Cortex of kidney (tissue), 1 donor: ENCODE data around the gene TOR1A.
"Not testable (repeated sequence)": the region's sequence is repeated elsewhere in the genome, so short reads cannot be mapped to it uniquely, and the experiment has no call there.

Source experiments
- DNase-seq: peaks from one replicate; lab custom pipeline; 2025; lab: John Stamatoyannopoulos, UW

Gene TOR1A

DNA sequence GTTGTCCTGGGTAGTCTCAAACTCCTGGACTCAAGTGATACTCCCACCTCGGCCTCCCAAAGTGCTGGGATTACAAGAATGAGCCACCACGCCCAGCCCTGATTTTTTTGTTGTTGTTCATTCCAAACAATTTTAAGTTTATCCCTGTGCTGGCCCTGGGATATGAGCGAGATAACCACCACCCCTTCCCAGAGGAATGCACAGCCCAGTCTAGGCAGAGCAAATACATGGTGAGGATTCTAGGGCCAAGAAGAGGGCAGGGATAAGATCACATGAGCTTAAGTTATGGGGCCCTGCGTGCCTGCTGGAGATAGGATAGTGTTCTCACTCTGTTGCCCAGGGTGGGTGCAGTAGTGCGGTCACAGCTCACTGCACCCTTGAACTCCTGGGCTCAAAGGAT lies 42.0 kb downstream of the TOR1A start:
- no peak for DNase-seq

DNA sequence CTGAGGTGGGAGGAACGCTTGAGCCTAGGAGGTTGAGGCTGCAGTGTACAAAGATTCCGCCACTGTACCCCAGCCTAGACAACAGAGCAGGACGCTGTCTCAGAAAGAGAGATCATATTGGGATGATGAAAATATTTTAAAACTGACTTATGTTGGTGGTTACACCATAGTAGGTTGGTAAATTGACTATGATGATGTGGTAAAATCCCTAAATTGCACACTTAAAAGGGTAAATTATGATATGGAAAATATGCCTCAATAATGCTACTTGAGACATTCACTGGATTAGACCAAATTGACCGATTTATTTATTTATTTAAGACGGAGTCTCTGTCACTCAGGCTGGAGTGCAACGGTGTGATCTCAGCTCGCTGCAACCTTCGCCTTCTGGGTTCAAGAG lies 42.8 kb downstream of the TOR1A start:
- DNase-seq = no peak

DNA sequence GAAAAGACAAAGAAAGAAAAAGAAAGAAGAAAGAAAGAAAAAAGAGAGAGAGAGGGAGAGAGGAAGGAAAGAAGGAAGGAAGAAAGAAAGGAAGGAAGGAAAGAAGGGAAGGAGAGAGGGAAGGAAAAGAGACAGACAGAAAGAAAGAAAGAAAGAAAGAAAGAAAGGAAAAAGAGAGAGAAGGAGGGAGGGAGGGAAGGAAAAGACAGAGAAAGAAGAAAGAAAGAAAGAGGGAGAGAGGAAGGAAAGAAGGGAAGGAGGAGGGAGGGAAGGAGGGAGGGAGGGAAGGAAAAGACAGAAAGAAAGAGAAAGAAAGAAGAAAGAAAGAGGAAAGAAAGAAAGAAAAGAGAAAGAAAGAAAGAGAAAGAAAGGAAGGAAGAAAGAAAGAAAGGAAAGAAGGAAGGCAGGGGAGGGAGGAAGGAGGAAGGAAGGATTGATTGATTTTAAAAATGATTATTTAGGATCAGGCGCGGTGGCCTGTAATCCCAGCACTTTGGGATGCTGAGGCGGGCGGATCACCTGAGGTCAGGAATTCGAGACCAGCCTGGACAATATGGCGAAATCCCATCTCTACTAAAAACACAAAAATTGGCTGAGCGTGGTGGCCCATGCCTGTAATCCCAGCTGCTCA lies 44.3 kb downstream of the TOR1A start:
- DNase-seq = no peak

DNA sequence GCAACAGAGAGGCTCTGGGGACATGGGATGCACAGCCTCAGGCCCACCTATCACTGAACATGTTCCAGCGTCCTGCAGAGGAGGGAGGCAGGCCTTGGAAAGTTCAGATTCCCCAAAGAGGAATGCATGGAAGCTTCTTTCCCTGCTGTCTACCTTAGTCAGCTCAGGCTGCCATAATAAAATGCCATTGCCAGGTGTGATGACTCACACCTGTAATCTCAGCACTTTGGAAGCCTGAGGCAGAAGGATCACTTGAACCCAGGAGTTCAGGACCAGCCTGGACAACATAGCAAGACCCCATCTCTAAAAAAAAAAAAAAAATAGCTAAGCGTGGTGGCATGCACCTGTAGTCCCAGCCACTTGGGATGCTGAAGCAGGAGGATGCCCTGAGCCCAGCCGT lies 45.5 kb downstream of the TOR1A start:
- DNase-seq = no peak

DNA sequence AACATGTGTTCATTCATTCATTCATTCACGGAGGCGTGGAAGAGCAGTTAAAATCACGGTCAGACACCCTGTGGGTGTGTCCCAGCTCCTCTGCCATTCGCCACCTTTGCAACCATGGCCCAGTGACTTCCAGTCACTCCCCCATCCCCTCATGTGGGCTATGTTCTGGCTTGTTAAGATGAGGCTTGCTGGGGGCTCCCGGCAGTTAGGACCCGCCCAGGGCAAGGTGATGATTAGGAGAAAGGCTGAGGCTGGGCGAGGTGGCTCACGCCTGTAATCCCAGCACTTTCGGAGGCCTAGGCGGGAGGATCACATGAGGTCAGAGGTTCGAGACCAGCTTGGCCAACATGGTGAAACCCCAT lies 46.2 kb downstream of the TOR1A start:
- no peak for DNase-seq

DNA sequence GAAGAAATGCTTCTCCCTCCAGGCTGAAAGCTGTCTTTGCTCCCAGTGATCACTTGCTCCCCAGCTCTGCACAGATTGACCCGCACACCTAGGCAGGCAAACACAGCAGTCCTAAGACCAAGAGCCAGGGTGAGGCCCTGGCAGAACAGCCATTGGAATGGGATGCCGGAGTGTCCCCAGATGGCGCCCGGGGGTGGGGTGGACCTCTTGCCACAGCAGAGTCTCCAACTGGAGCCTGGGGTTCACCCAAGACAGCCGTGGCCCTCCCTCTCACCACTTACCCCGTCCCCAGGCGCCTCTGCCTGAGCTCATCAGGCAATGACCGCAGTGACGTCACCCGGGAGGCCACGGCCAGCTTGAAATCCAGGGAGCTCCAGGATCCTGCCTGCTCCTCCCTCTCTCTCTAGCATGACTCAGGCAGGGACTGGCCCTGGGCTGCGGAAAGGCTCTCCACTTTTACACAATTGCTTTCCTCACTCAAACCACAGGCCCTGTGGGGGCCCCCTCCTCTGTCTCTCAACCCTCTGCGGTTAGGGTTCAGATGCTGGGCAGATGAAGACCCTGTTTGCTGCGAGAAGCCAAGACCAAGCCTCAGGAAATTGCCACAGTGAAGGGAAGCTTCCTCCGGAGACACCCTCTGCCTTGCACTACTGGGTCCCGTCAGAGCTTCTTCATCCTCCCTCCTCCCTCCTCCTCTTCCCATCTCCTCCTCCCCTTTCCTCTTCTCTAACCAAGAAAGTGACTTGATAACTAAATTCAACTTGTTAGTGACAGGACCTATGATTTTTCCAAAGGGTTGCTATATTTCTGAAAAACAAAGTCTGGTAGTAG lies 46.8 kb downstream of the TOR1A start:
- no peak for DNase-seq

DNA sequence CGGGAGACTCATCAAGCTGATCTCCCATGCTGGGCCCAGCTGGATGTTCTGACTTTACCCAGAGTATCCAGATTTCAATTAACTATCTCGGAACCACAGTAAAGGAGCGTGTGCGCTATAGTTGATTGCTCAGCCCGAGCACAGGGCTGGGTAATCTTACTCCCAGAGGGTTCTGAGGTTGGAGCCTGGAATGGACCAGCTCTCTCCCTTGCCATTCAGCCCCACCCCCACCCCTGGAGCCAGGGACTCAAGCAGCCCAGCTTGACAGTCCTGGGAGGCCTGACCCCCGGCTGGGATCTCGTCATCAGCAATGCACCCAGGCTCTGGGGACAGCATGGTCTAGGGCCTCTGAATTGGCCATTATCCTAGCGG lies 47.4 kb downstream of the TOR1A start:
- no peak for DNase-seq

DNA sequence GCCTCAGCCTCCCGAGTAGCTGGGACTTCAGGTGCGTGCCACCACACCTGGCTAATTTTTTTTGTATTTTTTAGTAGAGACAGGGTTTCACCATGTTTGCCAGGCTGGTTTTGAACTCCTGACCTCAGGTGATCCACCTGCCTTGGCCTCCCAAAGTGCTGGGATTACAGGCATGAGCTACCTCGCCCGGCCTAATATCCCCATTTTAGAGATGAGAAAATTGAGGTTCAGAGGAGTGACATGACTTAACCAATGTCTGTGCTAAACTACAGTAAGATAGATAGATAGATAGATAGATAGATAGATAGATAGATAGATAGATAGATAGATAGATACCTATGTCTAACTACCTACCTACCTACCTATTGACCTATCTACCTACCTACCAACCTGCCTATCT lies 47.8 kb downstream of the TOR1A start:
- not testable (repeated sequence) for DNase-seq

DNA sequence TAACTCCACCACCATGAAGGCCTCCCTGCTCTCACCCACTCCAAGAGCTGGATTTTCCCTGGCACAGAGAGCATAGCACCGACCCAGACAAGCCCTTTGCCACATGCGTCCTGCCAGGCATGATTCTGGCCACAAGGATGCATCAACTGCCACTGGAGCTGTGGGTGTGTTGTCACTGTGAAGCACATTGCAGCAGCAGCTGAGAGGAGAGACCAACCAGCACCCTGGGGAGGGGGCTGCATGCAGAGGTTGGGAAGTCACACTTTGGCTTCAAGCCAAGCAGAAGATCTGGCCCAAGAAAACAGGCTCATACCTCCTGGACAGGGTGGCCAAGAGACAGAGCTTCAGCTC lies 48.5 kb downstream of the TOR1A start:
- no peak for DNase-seq

DNA sequence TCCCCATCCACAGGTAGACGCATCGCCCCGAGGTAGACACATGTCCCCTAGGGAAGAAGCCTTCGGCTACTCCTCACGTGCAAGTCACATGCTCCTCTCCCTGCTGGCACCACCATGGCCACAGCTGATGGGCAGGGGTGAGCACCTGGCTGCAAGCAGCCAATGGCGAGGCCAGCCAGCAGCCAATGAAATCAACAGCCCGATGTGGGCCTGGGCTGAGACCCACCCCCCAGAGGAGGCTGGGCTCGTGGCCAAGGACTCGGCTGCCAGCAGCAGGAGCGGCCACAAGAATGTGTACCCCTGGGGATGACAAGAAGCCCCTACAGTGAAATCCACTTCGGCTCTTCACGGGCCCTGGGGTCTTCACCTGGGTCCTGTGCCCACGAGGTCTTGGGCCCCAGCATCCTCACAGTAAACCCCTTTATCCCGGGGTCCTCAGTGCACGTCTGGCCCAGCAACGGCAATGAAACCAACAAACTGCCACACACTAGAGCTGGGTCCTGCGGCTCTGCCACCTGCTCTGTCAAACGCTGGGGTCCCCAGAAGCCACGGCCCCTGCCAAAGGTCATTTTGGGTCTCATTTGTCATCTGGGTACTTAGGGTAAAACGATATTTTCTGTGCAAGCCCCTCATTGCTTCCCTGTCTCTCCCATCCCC lies 49.0 kb downstream of the TOR1A start:
- no peak for DNase-seq

DNA sequence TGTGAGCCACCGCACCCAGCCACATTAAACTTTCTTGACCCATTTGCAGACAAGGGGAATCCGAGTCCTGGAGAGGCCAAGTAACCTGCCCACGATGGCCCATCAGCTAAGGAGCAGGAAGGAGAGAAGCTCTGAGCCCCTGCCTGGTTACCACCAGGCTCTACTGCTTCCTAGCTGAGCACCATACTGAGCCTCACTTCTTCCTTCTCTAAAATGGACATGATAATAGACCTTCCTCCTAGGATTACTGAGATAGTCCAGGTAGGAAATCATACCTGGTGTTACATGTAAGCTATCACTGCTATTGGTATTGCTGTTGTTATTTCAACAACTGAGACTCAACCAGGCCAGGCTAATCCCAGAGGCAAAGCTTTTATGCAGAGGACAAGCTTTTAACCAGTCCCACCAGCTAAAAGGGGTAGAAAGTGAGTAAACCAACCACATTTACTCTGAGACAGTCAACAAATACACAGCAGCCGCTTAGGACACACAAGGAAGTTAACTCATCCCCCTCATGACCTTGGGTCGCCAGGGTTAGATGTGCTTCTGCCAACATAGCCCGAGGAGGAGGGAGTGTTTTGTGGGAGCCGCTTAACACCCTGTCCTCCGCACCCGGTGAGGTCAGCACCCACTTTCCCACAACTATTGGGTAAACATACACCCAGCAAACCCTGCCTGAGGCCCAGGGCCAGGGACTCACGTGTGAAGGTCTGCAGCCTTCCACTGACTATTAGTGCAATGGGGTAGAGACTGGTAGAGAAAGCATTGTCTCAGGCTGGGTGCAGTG lies 50.5 kb downstream of the TOR1A start:
- no peak for DNase-seq

DNA sequence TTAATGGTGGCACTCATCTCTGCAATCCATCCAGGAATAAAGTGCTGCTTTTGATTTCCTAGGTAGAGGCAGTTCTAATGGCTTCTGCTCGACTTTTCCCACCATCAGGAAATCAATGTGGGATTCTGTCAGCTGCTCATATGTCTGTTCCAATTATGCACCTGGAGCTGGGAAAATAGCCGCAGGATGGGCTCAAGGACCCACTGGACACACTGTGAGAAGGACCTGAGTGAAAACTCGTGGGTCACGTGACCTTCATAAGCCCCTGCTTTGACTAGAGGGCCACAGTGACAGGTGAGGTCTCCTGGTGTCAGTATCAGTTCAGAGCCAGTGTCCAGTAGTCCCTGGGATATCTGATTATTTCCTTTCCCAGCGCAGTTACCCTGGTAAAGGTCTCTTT lies 53.2 kb downstream of the TOR1A start:
- DNase-seq = no peak

DNA sequence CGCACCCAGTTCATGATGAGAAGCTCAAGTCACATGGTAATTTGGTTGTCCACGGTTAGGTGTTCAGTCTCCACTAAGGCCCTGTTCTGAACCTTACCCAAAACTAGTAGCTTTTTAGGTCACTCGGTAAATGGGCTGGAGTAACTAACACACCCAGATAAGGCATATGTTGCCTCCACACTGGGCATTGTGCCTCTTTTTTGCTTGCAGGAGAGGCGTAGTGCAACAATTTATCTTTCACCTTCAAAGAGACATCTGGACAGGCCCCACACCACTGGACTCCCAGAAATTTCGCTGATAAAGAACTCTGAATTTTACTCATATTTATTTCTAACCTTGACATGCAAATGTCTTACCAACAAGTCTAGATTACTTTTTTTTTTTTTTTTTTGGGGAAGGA lies 54.3 kb downstream of the TOR1A start:
- DNase-seq = no peak

DNA sequence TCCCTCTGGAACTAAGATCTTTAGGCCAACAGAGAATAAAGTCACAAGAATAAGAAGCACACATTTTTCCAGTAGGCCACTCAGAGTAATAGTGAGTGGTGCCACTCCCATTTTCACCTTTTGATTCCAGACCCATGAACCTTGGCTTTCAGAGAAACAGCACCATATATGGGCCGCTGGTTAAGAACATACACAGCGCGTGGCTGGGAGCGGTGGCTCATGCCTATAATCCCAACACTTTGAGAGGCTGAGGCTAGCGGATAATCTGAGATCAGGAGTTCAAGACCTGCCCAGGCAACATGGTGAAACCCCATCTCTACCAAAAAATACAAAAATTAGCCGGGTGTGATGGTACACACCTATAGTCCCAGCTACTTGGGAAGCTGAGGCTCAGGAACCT lies 55.5 kb downstream of the TOR1A start:
- no peak for DNase-seq

DNA sequence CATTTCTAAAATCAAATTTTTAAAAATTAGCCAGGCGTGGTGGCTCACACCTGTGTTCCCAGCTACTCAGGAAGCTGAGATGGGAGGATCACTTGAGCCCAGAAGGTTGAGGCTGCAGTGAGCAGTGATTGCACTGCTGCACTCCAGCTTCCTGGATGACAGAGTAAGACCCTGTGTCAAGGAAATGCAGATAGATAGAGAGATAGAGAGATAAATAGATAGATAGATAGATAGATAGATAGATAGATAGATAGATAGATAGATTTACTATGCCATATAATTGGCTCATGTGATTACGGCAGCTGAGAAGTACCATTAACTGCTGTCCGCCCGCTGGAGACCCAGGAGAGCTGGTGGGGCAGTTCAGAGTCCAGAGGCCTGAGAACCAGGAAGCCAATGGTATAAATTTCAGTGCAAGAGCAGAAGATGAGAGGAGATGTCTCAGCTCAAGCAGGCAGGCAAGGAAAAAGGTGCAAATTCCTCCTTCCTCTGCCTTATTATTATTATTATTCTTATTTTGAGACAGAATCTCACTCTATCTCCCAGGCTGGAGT lies 58.1 kb downstream of the TOR1A start:
- no peak for DNase-seq

DNA sequence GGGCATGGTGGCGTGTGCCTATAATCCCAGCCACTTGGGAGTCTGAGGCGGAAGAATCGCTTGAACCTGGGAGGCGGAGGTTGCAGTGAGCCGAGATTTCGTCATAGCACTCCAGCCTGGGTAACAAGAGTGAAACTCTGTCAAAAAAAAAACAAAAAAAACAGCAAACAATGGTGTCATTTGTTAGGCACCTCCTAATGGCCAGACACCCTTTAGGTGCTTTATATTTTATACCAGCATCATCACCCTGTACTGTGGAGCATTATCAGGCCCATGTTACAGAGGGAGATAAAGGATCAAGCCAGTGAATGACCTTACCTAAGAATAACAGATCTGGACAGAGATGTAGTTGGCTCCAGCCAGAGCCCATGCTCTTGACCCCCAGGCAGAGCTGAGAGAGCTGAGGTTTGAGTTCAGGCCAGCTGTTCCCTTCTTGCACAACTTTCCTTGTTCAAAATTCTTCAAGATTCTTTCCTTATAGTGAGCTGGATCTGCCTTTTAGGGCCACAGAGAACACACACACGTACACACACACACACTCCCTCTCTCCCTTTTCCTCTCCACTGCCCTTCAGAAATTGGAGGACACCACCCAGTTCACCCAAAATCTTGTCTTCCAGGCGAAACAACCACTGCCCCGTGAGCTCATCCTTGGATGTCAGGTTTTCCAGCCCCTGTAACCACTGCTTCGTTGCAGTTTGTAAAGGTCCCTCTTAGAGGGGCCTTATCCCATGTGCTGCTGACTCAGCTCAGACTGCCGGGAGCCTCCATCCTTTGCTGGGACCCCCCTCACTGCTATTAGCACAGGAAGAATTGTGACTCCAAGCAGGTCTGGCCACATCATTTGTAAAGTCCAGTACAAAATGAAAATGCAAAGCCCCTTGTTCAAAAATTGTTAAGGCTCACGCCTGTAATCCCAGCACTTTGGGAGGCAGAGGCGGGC lies 60.7 kb downstream of the TOR1A start:
- DNase-seq = no peak
